ENCODE data around the gene RNASE8.

RNASE8 gene

DNA sequence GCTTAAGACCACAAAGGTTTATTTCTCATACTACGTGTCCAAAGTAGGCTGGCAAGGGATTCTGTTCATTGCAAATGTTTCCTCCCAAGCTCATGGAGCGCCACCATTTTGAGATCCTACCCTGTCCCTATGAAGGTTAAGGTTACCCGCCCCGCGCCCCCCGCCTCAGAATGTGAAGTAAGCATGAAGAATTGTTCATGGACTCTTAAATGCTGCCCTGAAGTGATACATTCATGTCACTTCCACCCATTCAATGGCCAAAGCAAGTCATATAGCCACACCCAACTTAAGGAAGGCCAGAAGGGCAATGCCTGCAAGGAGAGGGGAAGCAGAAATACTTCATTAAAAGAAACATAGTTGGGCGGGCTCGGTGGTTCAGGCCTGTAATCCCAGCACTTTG is 47.5 kb downstream of the RNASE8 start:
- ChIA-PET CTCF (interaction anchor here (0.7 to 5.1 kb wide), 13 partner anchors 10 to 168 kb away, joined by 3 to 73 read pairs (median 12); partner anchors contain the start of gene ARHGEF40), POLR2A (interaction anchor here (0.8 to 6.3 kb wide), 11 partner anchors 10 to 134 kb away, joined by 3 to 72 read pairs (median 10); partner anchors contain the start of gene ARHGEF40)
- no peak for DNase-seq (ENCODE audit: extremely low spot score)
- TF ChIP-seq SUZ12 (IDR thresholded peaks at IDR 0.05) (no peak), HDGF (IDR thresholded peaks at IDR 0.05; ENCODE audit: borderline replicate concordance) (no peak), ARNT (IDR thresholded peaks at IDR 0.05) (no peak), BHLHE40 (IDR thresholded peaks at IDR 0.05; ENCODE audit: borderline replicate concordance) (no peak), LEF1 (IDR thresholded peaks at IDR 0.05; ENCODE audit: borderline replicate concordance) (no peak), FOXK2 (IDR thresholded peaks at IDR 0.05) (no peak)

DNA sequence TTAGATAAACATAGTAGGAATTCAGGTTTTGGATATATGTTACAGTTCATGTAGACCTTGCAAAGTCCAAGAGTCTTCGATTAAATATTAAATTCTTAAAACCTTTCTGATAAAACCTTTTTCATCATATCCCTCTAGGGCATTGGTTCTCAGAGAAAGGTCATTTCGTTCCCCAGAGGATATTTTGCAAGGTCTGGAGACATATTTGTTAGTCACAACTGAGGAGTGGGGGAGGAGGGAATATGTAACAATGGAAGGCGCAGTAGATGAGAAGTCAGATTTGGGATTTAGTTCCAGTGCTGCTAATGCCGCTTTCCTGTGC is 48.5 kb downstream of the RNASE8 start:
- ChIA-PET POLR2A (interaction anchor here (0.9 to 3.5 kb wide), 2 partner anchors 34 to 38 kb away, joined by 3 to 45 read pairs; no protein-coding TSS in a partner anchor), CTCF (interaction anchor here (0.7 to 5.1 kb wide), 6 partner anchors 11 to 95 kb away, joined by 3 to 73 read pairs (median 22); partner anchors contain the start of gene ARHGEF40)
- TF ChIP-seq FOXK2 (IDR thresholded peaks at IDR 0.05) (no peak), HDGF (IDR thresholded peaks at IDR 0.05; ENCODE audit: borderline replicate concordance) (no peak), LEF1 (IDR thresholded peaks at IDR 0.05; ENCODE audit: borderline replicate concordance) (no peak), SUZ12 (IDR thresholded peaks at IDR 0.05) (no peak), TARDBP (IDR thresholded peaks at IDR 0.05) (no peak), ZNF384 (IDR thresholded peaks at IDR 0.05) (no peak), BHLHE40 (IDR thresholded peaks at IDR 0.05; ENCODE audit: borderline replicate concordance) (no peak), ELF4 (IDR thresholded peaks at IDR 0.05) (no peak), ARNT (IDR thresholded peaks at IDR 0.05) (no peak)
- TF ChIP-seq, protein P1, sequence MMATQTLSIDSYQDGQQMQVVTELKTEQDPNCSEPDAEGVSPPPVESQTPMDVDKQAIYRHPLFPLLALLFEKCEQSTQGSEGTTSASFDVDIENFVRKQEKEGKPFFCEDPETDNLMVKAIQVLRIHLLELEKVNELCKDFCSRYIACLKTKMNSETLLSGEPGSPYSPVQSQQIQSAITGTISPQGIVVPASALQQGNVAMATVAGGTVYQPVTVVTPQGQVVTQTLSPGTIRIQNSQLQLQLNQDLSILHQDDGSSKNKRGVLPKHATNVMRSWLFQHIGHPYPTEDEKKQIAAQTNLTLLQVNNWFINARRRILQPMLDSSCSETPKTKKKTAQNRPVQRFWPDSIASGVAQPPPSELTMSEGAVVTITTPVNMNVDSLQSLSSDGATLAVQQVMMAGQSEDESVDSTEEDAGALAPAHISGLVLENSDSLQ (IDR thresholded peaks at IDR 0.05), result no peak
- DNase-seq (ENCODE audit: extremely low spot score), result no peak

DNA sequence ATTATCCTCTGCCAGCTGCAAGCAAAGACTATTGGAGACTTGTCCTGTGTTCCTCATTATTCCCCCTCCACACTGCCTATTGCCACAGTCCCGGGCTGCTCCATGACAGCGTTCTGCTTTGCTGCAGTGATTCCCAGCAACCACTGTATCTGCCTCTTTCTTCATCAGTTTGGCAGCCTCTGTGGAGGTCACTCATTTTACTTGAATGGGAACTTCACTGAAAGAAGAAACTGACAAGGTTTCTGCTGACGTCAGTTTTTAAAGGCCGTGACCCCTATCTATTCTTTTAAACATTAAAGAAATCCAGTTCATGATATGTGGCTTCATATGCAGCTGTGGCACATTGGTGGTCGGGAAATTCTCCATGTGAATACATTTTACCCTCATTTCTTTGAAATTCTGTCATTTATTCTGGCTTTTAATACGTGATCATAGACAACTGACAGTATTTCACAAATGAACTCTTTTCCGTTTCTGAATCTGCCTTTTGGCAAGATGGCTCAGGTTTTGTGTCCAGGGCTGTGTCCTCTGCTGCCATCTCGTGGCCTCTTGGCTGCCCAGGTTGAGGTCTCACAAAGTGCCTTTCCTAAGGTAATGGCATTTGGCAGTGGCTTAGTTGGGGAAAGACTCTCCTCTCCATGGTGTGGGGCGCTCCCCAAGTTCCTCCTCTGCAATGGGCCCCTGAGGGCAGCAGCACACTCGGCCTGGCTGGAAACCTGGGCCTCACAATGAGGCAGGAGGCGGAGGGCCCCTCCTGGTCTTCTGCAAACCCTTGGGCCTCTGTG is 49.1 kb downstream of the RNASE8 start:
- DNase-seq (ENCODE audit: extremely low spot score), result peak; percentile 74
- ChIA-PET POLR2A (interaction anchor here (0.9 kb wide), 1 partner anchor 35 kb away, joined by 3 read pairs; no protein-coding TSS in a partner anchor), CTCF (interaction anchor here (1.0 to 5.1 kb wide), 5 partner anchors 12 to 92 kb away, joined by 4 to 73 read pairs (median 32); partner anchors contain the start of gene ARHGEF40)
- TF ChIP-seq FOXA1 (IDR thresholded peaks at IDR 0.05), result no peak
- TF ChIP-seq FOXK2 (IDR thresholded peaks at IDR 0.05), result no peak

DNA sequence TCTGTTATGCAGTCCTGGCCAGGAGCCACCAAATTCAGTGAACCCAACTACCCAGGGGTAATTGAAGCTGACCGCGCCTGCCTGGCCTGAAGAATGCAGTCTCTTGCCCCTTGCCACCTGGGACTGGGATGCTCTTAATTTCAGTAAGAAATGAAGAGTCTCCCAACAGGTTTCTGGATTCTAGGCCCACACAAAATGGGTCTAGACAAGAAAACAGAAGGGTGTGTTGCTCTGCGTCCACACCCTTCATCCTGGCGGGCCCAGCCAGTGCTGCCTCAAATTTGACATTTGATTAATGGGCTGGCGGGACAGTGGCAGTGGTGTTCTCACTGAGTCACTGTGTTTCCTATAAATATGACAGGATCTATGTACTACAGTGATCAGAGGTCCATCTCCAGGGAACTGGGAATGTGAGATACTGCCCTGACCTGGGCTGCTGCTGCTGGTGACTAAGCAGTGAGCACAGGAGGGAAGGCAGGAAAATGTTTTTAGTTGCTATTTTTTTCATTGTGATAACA is 49.7 kb downstream of the RNASE8 start:
- ChIA-PET POLR2A (no interaction called here), CTCF (interaction anchor here (1.6 to 5.1 kb wide), 2 partner anchors 12 to 93 kb away, joined by 4 to 58 read pairs; no protein-coding TSS in a partner anchor)
- no peak for TF ChIP-seq HDGF (IDR thresholded peaks at IDR 0.05; ENCODE audit: borderline replicate concordance)
- TF ChIP-seq LEF1 (IDR thresholded peaks at IDR 0.05; ENCODE audit: borderline replicate concordance), result no peak
- TF ChIP-seq CTBP1 (IDR thresholded peaks at IDR 0.05; ENCODE audit: borderline replicate concordance), result no peak
- TF ChIP-seq FOXK2 (IDR thresholded peaks at IDR 0.05), result no peak
- TF ChIP-seq FOXA1 (IDR thresholded peaks at IDR 0.05), result no peak
- TF ChIP-seq BHLHE40 (IDR thresholded peaks at IDR 0.05; ENCODE audit: borderline replicate concordance), result no peak
- no peak for TF ChIP-seq SUZ12 (IDR thresholded peaks at IDR 0.05)
- TF ChIP-seq, protein P1 (IDR thresholded peaks at IDR 0.05), result no peak
- no peak for DNase-seq (ENCODE audit: extremely low spot score)
